Type B pancreatic cell (in vitro differentiated cells): Measurements from ENCODE around the gene CDH19. TPM values are rescaled to one million over a fixed set of nuclear protein-coding genes. Genes with fewer than 3 reads are reported as not detected.

Source experiments
- DNase-seq: peaks from one replicate; pipeline ENCODE4 v3.0.0; 2021; ENCODE audit warnings: mixed read lengths; ENCODE audit not compliant: unreplicated experiment; ENCODE audit errors: extremely low spot score
- H3K27ac Mint-ChIP-seq: 2 replicates; pipeline ENCODE4 v1.8.0; 2021; ENCODE audit warnings: mild to moderate bottlenecking, mixed read lengths
- H3K27me3 Mint-ChIP-seq: 2 replicates; pipeline ENCODE4 v1.8.0; 2021; ENCODE audit warnings: mixed read lengths
- H3K36me3 Mint-ChIP-seq: 2 replicates; pipeline ENCODE4 v1.8.0; 2021; ENCODE audit warnings: mixed read lengths
- H3K4me1 Mint-ChIP-seq: one replicate; pipeline ENCODE4 v1.8.0; 2021; ENCODE audit warnings: mixed read lengths; ENCODE audit not compliant: unreplicated experiment
- H3K4me3 Mint-ChIP-seq: 2 replicates; pipeline ENCODE4 v1.8.0; 2021; ENCODE audit warnings: mild to moderate bottlenecking, mixed read lengths
- H3K9me3 Mint-ChIP-seq: 2 replicates; pipeline ENCODE4 v1.8.0; 2021; ENCODE audit warnings: mixed read lengths
- CTCF ChIP-seq: fragments of 200-600 bp; sonication (generic); conservative IDR thresholded peaks from 2 replicates; pipeline ENCODE4 v1.5.0; 2021; ENCODE audit warnings: antibody characterized with exemption, mild to moderate bottlenecking
- total RNA-seq: library from RNA; stranded (reverse); gene quantifications from 2 replicates; pipeline ENCODE4 v1.2.1, GENCODE V29; 2021; ENCODE audit warnings: low replicate concordance

The CDH19 gene
- total RNA-seq, 1 donor from 2014 or later: 0.36 TPM

GRCh38 chr18:66461344-66461743 lies 142.5 kb downstream of the CDH19 start:
- no peaks in the 10 kb centered on the region for H3K4me1 Mint-ChIP-seq
- no peaks in the 10 kb centered on the region for H3K9me3 Mint-ChIP-seq
- DNase-seq: no peak
- no peaks in the 10 kb centered on the region for H3K27me3 Mint-ChIP-seq
- no peak for TF ChIP-seq CTCF
- no peak overlapping the region for H3K4me3 Mint-ChIP-seq
- no peaks in the 10 kb centered on the region for H3K36me3 Mint-ChIP-seq
- no peak overlapping the region for H3K27ac Mint-ChIP-seq

GRCh38 chr18:66457245-66457644 lies 146.6 kb downstream of the CDH19 start:
- H3K9me3 Mint-ChIP-seq: no peaks in the 10 kb centered on the region
- no peak overlapping the region for H3K4me3 Mint-ChIP-seq
- no peaks in the 10 kb centered on the region for H3K4me1 Mint-ChIP-seq
- H3K27ac Mint-ChIP-seq: no peak overlapping the region
- H3K36me3 Mint-ChIP-seq: no peaks in the 10 kb centered on the region
- no peak for DNase-seq
- no peaks in the 10 kb centered on the region for H3K27me3 Mint-ChIP-seq
- no peak for TF ChIP-seq CTCF
